ENCODE data around the gene AKNAD1.
"Not testable (repeated sequence)": the region's sequence is repeated elsewhere in the genome, so short reads cannot be mapped to it uniquely, and the experiment has no call there.

The AKNAD1 gene

GRCh38 chr1:108829498-108829916 is 27.4 kb downstream of the AKNAD1 start:
- no peak for DNase-seq

- peak; percentile 65 for DNase-seq
These were observed 28.6 kb downstream of the AKNAD1 start for GRCh38 chr1:108828074-108828961.

- no peak for DNase-seq
These were observed 30.7 kb downstream of the AKNAD1 start for GRCh38 chr1:108826081-108826635.

GRCh38 chr1:108824051-108824450 is 32.8 kb downstream of the AKNAD1 start:
- no peak for DNase-seq

GRCh38 chr1:108823632-108824031 is 33.3 kb downstream of the AKNAD1 start:
- no peak for DNase-seq

- DNase-seq, result no peak
These were observed 37.0 kb downstream of the AKNAD1 start for GRCh38 chr1:108819878-108820277.

GRCh38 chr1:108817811-108818210 is 39.1 kb downstream of the AKNAD1 start:
- no peak for DNase-seq

- no peak for DNase-seq
These were observed 39.9 kb downstream of the AKNAD1 start for GRCh38 chr1:108817016-108817415.

- peak; percentile 79 for DNase-seq
These were observed 40.6 kb downstream of the AKNAD1 start for GRCh38 chr1:108816049-108816893.

- DNase-seq, result no peak
These were observed 41.3 kb downstream of the AKNAD1 start for GRCh38 chr1:108815566-108815965.

- DNase-seq, result no peak
These were observed 42.4 kb downstream of the AKNAD1 start for GRCh38 chr1:108814343-108815125.

GRCh38 chr1:108813326-108813725 is 43.6 kb downstream of the AKNAD1 start:
- DNase-seq, result no peak

- DNase-seq, result no peak
These were observed 45.3 kb downstream of the AKNAD1 start for GRCh38 chr1:108811611-108812010.

- no peak for DNase-seq
These were observed 48.5 kb downstream of the AKNAD1 start for GRCh38 chr1:108808438-108808837.

GRCh38 chr1:108803548-108803947 is 53.3 kb downstream of the AKNAD1 start:
- DNase-seq, result no peak

GRCh38 chr1:108801101-108801500 is 55.8 kb downstream of the AKNAD1 start:
- DNase-seq, result no peak

GRCh38 chr1:108799001-108799400 is 57.9 kb downstream of the AKNAD1 start:
- DNase-seq, result no peak

GRCh38 chr1:108792420-108792819 is 64.5 kb downstream of the AKNAD1 start:
- DNase-seq, result no peak

GRCh38 chr1:108791790-108792189 is 65.1 kb downstream of the AKNAD1 start:
- no peak for DNase-seq

GRCh38 chr1:108785880-108786279 is 71.0 kb downstream of the AKNAD1 start:
- no peak for DNase-seq

GRCh38 chr1:108785264-108785663 is 71.6 kb downstream of the AKNAD1 start:
- DNase-seq, result no peak

- not testable (repeated sequence) for DNase-seq
These were observed 75.3 kb downstream of the AKNAD1 start for GRCh38 chr1:108781575-108781944.

Data from amniotic stem cell (primary cell).